ENCODE measurements around the gene ULK2.

The ULK2 gene

DNA sequence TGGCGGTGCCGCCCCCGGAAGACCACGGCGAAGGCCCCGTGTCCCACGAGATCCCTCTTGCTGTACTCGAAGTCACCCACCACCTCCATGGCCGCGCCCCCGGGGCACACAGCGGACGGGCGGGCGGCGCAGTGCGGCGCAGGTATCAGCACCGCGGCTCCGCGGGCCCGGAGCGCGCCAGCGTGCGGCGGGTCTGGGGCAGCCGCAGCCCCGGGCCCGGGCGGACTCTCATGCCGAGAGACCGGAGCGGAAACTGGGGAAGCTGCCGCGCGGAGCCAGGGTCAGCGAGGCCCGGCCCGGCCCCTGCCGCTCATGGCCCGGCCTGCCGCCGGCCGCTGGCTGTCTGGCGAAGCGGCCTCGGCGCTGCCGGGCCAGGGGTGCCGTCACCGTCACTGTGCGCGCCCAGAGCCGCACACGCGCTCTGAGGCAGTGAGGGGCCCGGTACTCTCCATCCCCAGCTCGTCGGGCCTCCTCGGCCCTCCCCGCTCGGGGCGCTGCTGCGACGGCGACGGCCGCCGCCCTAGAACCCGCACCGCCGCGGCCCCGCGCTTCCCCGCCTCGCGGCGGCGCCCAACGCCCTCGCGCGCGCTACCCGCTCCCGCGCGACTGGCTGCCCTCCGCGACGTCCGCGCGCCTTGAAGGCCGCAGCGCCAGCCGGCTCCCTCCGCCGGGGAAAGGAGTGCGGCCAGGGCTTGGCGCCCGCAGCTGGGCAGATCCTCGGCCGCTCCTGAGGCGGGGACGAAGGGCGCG, at the start of gene ULK2:
Gene ULK2, minus strand, starts transcription at position 608 of the 750 bp plus-strand sequence. Its CDS starts 519 bp downstream, at position 89.
- no peak for TF ChIP-seq SUZ12 (IDR thresholded peaks at IDR 0.05; ENCODE audit: extremely low read depth, insufficient read depth, insufficient read length)
- TF ChIP-seq ZNF274 (IDR thresholded peaks at IDR 0.05; ENCODE audit: low read depth, low read length) = no peak
- no peak for TF ChIP-seq YY1 (IDR thresholded peaks at IDR 0.05; ENCODE audit: insufficient read depth, insufficient read length)
- no peaks in the 10 kb centered on the region for H3K36me3 ChIP-seq (ENCODE audit: insufficient read depth, insufficient read length, low read length)
- peaks cover 3% of the 10 kb centered on the region for H3K4me1 ChIP-seq (ENCODE audit: insufficient read depth, insufficient read length)
- H3K27me3 ChIP-seq (ENCODE audit: insufficient read depth, insufficient read length) = peaks cover 11% of the 10 kb centered on the region
- peak; percentile 23 for DNase-seq (ENCODE audit: low read depth, low spot score)
- H3K4me3 ChIP-seq (ENCODE audit: insufficient read length, low read depth) = peak within 1 kb of the TSS; percentile 60
- no peaks in the 10 kb centered on the region for H3K9me3 ChIP-seq (ENCODE audit: insufficient read depth, low read length)
- peak within 1 kb of the TSS; percentile 83 for H3K9ac ChIP-seq (ENCODE audit: insufficient read length, low read depth)

DNA sequence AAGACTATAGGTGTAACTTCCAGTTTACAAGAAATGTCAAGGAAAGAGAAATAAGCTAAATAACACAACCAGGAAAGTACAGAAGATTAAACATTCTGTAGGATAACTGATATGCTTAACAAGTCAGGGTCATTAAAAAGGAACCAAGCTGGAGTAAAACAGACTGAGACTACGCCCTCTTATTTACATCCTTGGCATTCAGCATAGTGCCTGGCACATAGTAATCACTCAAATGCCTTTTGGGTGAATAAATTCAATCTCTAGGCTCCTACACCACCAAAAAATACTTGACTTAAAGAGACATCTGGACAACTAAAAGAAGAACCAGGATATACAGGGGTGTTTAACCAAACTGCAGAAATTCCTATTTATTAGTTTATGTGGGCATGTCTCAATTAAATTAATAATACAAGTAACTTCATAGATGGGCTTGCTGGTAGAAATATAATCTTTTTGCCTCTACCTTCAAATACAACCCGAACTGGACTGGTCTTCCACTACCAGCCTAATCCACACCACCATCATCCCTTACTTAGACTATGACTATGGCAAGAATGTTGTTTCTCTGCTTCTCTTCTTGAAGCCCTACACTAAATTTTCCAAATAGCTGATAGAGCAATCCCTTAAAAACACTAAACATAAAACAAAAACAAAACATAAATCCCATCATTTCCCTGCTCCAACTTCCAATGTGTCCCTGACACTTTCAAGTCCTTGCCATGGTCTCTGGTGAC, 47.7 kb upstream of the ULK2 start:
- H3K9me3 ChIP-seq (ENCODE audit: insufficient read depth, low read length) = no peaks in the 10 kb centered on the region
- H3K9ac ChIP-seq (ENCODE audit: insufficient read length, low read depth) = no peak overlapping the region
- no peak overlapping the region for H3K4me3 ChIP-seq (ENCODE audit: insufficient read length, low read depth)
- H3K27me3 ChIP-seq (ENCODE audit: insufficient read depth, insufficient read length) = no peaks in the 10 kb centered on the region
- no peaks in the 10 kb centered on the region for H3K4me1 ChIP-seq (ENCODE audit: insufficient read depth, insufficient read length)
- peaks cover 50% of the 10 kb centered on the region for H3K36me3 ChIP-seq (ENCODE audit: insufficient read depth, insufficient read length, low read length)
- no peak for DNase-seq (ENCODE audit: low read depth, low spot score)
- no peak for TF ChIP-seq ZNF274 (IDR thresholded peaks at IDR 0.05; ENCODE audit: low read depth, low read length)
- TF ChIP-seq SUZ12 (IDR thresholded peaks at IDR 0.05; ENCODE audit: extremely low read depth, insufficient read depth, insufficient read length) = no peak
- no peak for TF ChIP-seq YY1 (IDR thresholded peaks at IDR 0.05; ENCODE audit: insufficient read depth, insufficient read length)

DNA sequence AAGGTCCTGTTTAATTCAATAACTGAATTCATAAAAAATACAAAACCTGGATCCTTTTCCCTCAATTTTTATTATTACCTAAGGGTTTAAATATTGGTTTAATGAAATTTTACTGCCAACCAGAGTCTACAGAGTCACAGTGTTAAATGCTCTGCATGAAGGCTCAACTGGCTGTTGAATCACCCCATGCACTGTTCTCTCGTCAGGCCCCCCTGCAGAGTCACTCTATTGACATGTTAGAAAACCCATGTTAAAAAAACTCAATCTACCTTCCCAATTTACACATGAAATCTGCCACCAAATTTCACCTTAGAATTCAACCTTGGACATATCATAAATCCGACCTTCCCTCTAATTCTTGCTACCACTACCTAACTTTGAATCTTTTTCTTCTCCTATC, 43.3 kb upstream of the ULK2 start:
- no peak for DNase-seq (ENCODE audit: low read depth, low spot score)
- peaks cover 57% of the 10 kb centered on the region for H3K36me3 ChIP-seq (ENCODE audit: insufficient read depth, insufficient read length, low read length)

DNA sequence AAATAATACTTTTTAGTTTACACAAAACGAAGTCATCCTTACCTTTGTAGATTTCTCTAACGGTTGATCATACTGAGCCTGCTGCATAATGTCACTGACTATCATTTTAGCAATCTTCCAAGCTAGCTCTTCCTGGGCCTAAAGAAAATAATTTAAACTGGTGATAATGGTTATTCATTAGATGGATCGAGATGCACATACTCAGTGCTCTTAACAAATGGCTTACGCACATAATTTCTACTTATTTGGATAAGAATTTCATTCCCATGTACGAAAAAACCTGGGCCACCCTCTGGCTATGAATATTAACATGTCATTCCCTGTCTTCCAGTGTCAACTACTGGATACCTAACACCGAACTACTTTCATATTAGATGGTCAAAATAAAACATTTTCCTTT, 41.4 kb upstream of the ULK2 start:
- TF ChIP-seq SUZ12 (IDR thresholded peaks at IDR 0.05; ENCODE audit: extremely low read depth, insufficient read depth, insufficient read length) (no peak), ZNF274 (IDR thresholded peaks at IDR 0.05; ENCODE audit: low read depth, low read length) (no peak), YY1 (IDR thresholded peaks at IDR 0.05; ENCODE audit: insufficient read depth, insufficient read length) (no peak)
- no peak for DNase-seq (ENCODE audit: low read depth, low spot score)
- H3K9me3 ChIP-seq (ENCODE audit: insufficient read depth, low read length) = no peaks in the 10 kb centered on the region
- H3K36me3 ChIP-seq (ENCODE audit: insufficient read depth, insufficient read length, low read length) = peaks cover 58% of the 10 kb centered on the region
- no peak overlapping the region for H3K9ac ChIP-seq (ENCODE audit: insufficient read length, low read depth)
- H3K27me3 ChIP-seq (ENCODE audit: insufficient read depth, insufficient read length) = no peaks in the 10 kb centered on the region
- no peak overlapping the region for H3K4me3 ChIP-seq (ENCODE audit: insufficient read length, low read depth)
- no peaks in the 10 kb centered on the region for H3K4me1 ChIP-seq (ENCODE audit: insufficient read depth, insufficient read length)

More for the DNA sequence above, 43.3 kb upstream of the ULK2 start:
- Histone ChIP-seq H3K9ac (ENCODE audit: insufficient read length, low read depth) (no peak overlapping the region), H3K4me1 (ENCODE audit: insufficient read depth, insufficient read length) (no peaks in the 10 kb centered on the region), H3K27me3 (ENCODE audit: insufficient read depth, insufficient read length) (no peaks in the 10 kb centered on the region), H3K4me3 (ENCODE audit: insufficient read length, low read depth) (no peak overlapping the region), H3K9me3 (ENCODE audit: insufficient read depth, low read length) (no peaks in the 10 kb centered on the region)
- TF ChIP-seq YY1 (IDR thresholded peaks at IDR 0.05; ENCODE audit: insufficient read depth, insufficient read length) = no peak
- TF ChIP-seq SUZ12 (IDR thresholded peaks at IDR 0.05; ENCODE audit: extremely low read depth, insufficient read depth, insufficient read length) = no peak

DNA sequence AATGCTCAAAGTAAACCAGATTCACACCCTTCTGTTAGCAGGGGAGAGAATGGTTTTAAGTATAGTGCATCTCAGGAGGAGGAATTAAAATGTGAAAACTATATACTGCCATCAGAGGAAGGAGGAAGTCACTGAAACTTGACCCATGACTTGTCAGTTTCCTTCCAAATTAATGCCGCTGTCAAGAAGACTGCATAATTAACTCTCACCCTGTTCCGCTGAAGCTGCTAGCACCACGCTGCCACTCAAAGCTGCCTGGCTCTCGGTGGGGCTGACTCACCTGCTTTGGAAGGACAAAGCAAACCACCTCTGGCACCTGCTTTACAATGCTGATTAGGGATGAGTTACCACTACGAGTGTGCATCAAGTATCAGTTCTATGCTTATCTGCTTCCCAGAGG, 37.8 kb upstream of the ULK2 start:
- no peak for TF ChIP-seq SUZ12 (IDR thresholded peaks at IDR 0.05; ENCODE audit: extremely low read depth, insufficient read depth, insufficient read length)
- TF ChIP-seq YY1 (IDR thresholded peaks at IDR 0.05; ENCODE audit: insufficient read depth, insufficient read length) = no peak
- Histone ChIP-seq H3K4me3 (ENCODE audit: insufficient read length, low read depth) (no peak overlapping the region), H3K4me1 (ENCODE audit: insufficient read depth, insufficient read length) (no peaks in the 10 kb centered on the region), H3K36me3 (ENCODE audit: insufficient read depth, insufficient read length, low read length) (peaks cover 66% of the 10 kb centered on the region), H3K9ac (ENCODE audit: insufficient read length, low read depth) (no peak overlapping the region), H3K9me3 (ENCODE audit: insufficient read depth, low read length) (no peaks in the 10 kb centered on the region), H3K27me3 (ENCODE audit: insufficient read depth, insufficient read length) (no peaks in the 10 kb centered on the region)
- DNase-seq (ENCODE audit: low read depth, low spot score) = no peak

DNA sequence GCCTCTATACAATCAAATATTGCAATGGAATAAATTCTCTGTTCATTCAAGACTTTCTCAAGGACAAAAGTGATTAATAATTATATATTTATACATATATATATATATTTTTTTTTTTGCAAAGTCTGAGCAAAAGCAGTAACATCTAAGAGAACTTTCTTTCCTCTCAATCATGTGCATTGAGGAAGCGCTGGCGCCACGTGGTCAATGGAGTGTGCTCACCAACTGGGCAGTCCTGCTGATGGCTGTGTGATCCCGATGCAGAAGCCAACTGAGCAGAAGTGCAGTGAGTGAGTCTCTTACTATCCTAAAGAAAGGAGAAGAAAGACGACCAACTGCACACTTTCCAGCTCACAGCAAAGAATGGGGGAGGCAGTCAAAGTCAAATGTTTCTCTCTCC, 37.2 kb upstream of the ULK2 start:
- TF ChIP-seq SUZ12 (IDR thresholded peaks at IDR 0.05; ENCODE audit: extremely low read depth, insufficient read depth, insufficient read length) (no peak), YY1 (IDR thresholded peaks at IDR 0.05; ENCODE audit: insufficient read depth, insufficient read length) (no peak), ZNF274 (IDR thresholded peaks at IDR 0.05; ENCODE audit: low read depth, low read length) (no peak)
- H3K9ac ChIP-seq (ENCODE audit: insufficient read length, low read depth) = no peak overlapping the region
- H3K9me3 ChIP-seq (ENCODE audit: insufficient read depth, low read length) = no peaks in the 10 kb centered on the region
- H3K27me3 ChIP-seq (ENCODE audit: insufficient read depth, insufficient read length) = no peaks in the 10 kb centered on the region
- no peak overlapping the region for H3K4me3 ChIP-seq (ENCODE audit: insufficient read length, low read depth)
- no peak for DNase-seq (ENCODE audit: low read depth, low spot score)
- no peaks in the 10 kb centered on the region for H3K4me1 ChIP-seq (ENCODE audit: insufficient read depth, insufficient read length)
- peaks cover 63% of the 10 kb centered on the region for H3K36me3 ChIP-seq (ENCODE audit: insufficient read depth, insufficient read length, low read length)

DNA sequence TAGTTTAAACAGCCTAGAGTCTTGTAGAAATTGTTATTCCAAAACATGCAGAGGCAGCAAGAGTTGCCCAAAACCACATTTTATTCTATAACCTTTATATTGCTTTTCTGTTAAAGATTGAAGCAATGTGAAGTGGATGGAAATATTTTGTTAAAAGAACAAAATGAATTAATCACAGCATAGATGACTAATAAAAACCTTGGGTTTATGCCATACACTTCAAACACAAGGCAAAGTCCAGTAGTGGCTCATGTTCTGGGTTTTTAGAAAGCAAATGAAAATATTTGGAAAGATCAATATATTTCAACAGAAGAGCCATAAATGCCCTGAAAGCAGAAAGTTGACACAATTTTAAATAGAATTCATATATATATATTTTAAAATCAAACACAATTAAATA, 36.7 kb upstream of the ULK2 start:
- H3K9me3 ChIP-seq (ENCODE audit: insufficient read depth, low read length) = no peaks in the 10 kb centered on the region
- H3K4me1 ChIP-seq (ENCODE audit: insufficient read depth, insufficient read length) = no peaks in the 10 kb centered on the region
- H3K4me3 ChIP-seq (ENCODE audit: insufficient read length, low read depth) = no peak overlapping the region
- DNase-seq (ENCODE audit: low read depth, low spot score) = no peak
- H3K27me3 ChIP-seq (ENCODE audit: insufficient read depth, insufficient read length) = no peaks in the 10 kb centered on the region
- TF ChIP-seq YY1 (IDR thresholded peaks at IDR 0.05; ENCODE audit: insufficient read depth, insufficient read length) (no peak), SUZ12 (IDR thresholded peaks at IDR 0.05; ENCODE audit: extremely low read depth, insufficient read depth, insufficient read length) (no peak), ZNF274 (IDR thresholded peaks at IDR 0.05; ENCODE audit: low read depth, low read length) (no peak)
- H3K36me3 ChIP-seq (ENCODE audit: insufficient read depth, insufficient read length, low read length) = peaks cover 58% of the 10 kb centered on the region
- no peak overlapping the region for H3K9ac ChIP-seq (ENCODE audit: insufficient read length, low read depth)
